ENCODE data around the gene CGB3. TPM values are rescaled to one million over a fixed set of nuclear protein-coding genes. Genes with fewer than 3 reads are reported as not detected.

CGB3 gene
- total RNA-seq, 1 experiment from 2014 or later = not detected

- no peaks in the 10 kb centered on the region for H3K9me3 ChIP-seq (ENCODE audit: control insufficient read depth, insufficient read depth, low read depth, low read length)
- POLR2A ChIA-PET = no interaction called here
- BruUV-seq (replicated peaks) = no TSS peak
- no peak overlapping the region for H3K27ac ChIP-seq (ENCODE audit: low read length)
- ATAC-seq (no peak), DNase-seq (ENCODE audit: low read depth, low spot score) (no peak)
- intact Hi-C loops (cut with micrococcal nuclease; ENCODE audit: unreplicated experiment) = no loop called here
- H3K27me3 ChIP-seq (ENCODE audit: control insufficient read depth, insufficient read depth, low read length) = no peaks in the 10 kb centered on the region
- no peak for TF ChIP-seq TCF7L2 (IDR thresholded peaks at IDR 0.05; ENCODE audit: low read depth, low read length)
- no peak for TF ChIP-seq REST (IDR thresholded peaks at IDR 0.05; ENCODE audit: insufficient read depth in 1 of 2, low read depth in 2 of 2, low read length in 1 of 2)
- TF ChIP-seq SIN3A (IDR thresholded peaks at IDR 0.05; ENCODE audit: borderline replicate concordance, insufficient read depth, low read depth, low read length) = no peak
- no peak for TF ChIP-seq POLR2AphosphoS5 (IDR thresholded peaks at IDR 0.05; ENCODE audit: low read depth, low read length)
- TF ChIP-seq CTCF (IDR thresholded peaks at IDR 0.05) = no peak
- peaks cover 8% of the 10 kb centered on the region; the same call in 1 of the 2 replicates for H3K36me3 ChIP-seq (ENCODE audit: control insufficient read depth, insufficient read depth, low read length)
- no peak overlapping the region for H3K4me3 ChIP-seq (ENCODE audit: low read depth in 2 of 2, low read length in 2 of 2)
- in situ Hi-C loops (cut with HindIII; ENCODE audit: low pct_unique_long_range_greater_than_20kb, low sequenced_read_pairs) = no loop called here
- CTCF ChIA-PET = no interaction called here
- H3K4me1 ChIP-seq (ENCODE audit: control insufficient read depth, insufficient read depth, low read length) = no peaks in the 10 kb centered on the region
Observed at GRCh38 chr19:48991011-48991609, 33.0 kb downstream of the CGB3 start.

GRCh38 chr19:48990400-48990799 is 33.7 kb downstream of the CGB3 start:
- Histone ChIP-seq H3K27me3 (ENCODE audit: control insufficient read depth, insufficient read depth, low read length) (no peaks in the 10 kb centered on the region), H3K27ac (ENCODE audit: low read length) (no peak overlapping the region), H3K9me3 (ENCODE audit: control insufficient read depth, insufficient read depth, low read depth, low read length) (no peaks in the 10 kb centered on the region), H3K4me3 (ENCODE audit: low read depth in 2 of 2, low read length in 2 of 2) (no peak overlapping the region), H3K4me1 (ENCODE audit: control insufficient read depth, insufficient read depth, low read length) (no peaks in the 10 kb centered on the region), H3K36me3 (ENCODE audit: control insufficient read depth, insufficient read depth, low read length) (peaks cover 8% of the 10 kb centered on the region; the same call in 1 of the 2 replicates)
- DNase-seq (ENCODE audit: low read depth, low spot score) (no peak), ATAC-seq (no peak)
- TF ChIP-seq TCF7L2 (IDR thresholded peaks at IDR 0.05; ENCODE audit: low read depth, low read length) (no peak), POLR2AphosphoS5 (IDR thresholded peaks at IDR 0.05; ENCODE audit: low read depth, low read length) (no peak), SIN3A (IDR thresholded peaks at IDR 0.05; ENCODE audit: borderline replicate concordance, insufficient read depth, low read depth, low read length) (no peak), REST (IDR thresholded peaks at IDR 0.05; ENCODE audit: insufficient read depth in 1 of 2, low read depth in 2 of 2, low read length in 1 of 2) (no peak), CTCF (IDR thresholded peaks at IDR 0.05) (no peak)
- in situ Hi-C loops (cut with HindIII; ENCODE audit: low pct_unique_long_range_greater_than_20kb, low sequenced_read_pairs) = no loop called here
- intact Hi-C loops (cut with micrococcal nuclease; ENCODE audit: unreplicated experiment) = no loop called here
- no TSS peak for BruUV-seq (replicated peaks)
- ChIA-PET CTCF (no interaction called here), POLR2A (no interaction called here)

Data from Panc1 (cell line).